Lung (tissue), 12 donors: ENCODE results near the gene CLRN1. TPM values are rescaled to one million over a fixed set of nuclear protein-coding genes. Genes with fewer than 3 reads are reported as not detected.

ENCODE experiments used
- ATAC-seq: fragments of 200-7000 bp; cut with Tn5 transposase; one replicate; pipeline ENCODE4 v1.9.1; 2020; ENCODE audit warnings: moderate number of reproducible peaks; ENCODE audit not compliant: insufficient read depth, low FRiP score
- DNase-seq, 3 donors: peaks; one replicate each; pipeline ENCODE4 v3.0.0-alpha.2; 2013 to 2017
- H3K27ac ChIP-seq, 2 donors: one replicate each; pipeline ENCODE4 v1.5.1; 2013; ENCODE audit warnings: mild to moderate bottlenecking in 2 of 2, moderate library complexity in 2 of 2, control low read depth in 1 of 2, inconsistent platforms in 1 of 2, low read depth in 1 of 2, low read length in 1 of 2
- H3K27me3 ChIP-seq, 3 donors: one replicate each; pipeline ENCODE4 v1.5.1; 2013; ENCODE audit warnings: low read length in 2 of 3; ENCODE audit not compliant: control insufficient read depth in 3 of 3, insufficient read depth in 3 of 3
- H3K36me3 ChIP-seq, 4 donors: one replicate each; pipeline ENCODE4 v1.5.1; 2013; ENCODE audit warnings: low read length in 4 of 4, mild to moderate bottlenecking in 1 of 4, moderate library complexity in 1 of 4; ENCODE audit not compliant: control insufficient read depth in 4 of 4, insufficient read depth in 4 of 4
- H3K4me1 ChIP-seq, 5 donors: one replicate each; pipeline ENCODE4 v1.5.1; 2013; ENCODE audit warnings: low read length in 5 of 5, mild to moderate bottlenecking in 2 of 5, moderate library complexity in 1 of 5; ENCODE audit not compliant: control insufficient read depth in 5 of 5, insufficient read depth in 5 of 5
- H3K4me3 ChIP-seq: one replicate; pipeline ENCODE4 v1.5.1; 2013; ENCODE audit warnings: mild to moderate bottlenecking, control low read depth, moderate library complexity
- H3K9ac ChIP-seq, 2 donors: one replicate each; pipeline ENCODE4 v1.5.1; 2013; ENCODE audit warnings: low read length in 2 of 2, control low read depth in 1 of 2; ENCODE audit not compliant: insufficient read depth in 1 of 2
- H3K9me3 ChIP-seq, 4 donors: one replicate each; pipeline ENCODE4 v1.5.1; 2013; ENCODE audit warnings: low read length in 3 of 4, mild to moderate bottlenecking in 1 of 4, moderate library complexity in 1 of 4; ENCODE audit not compliant: control insufficient read depth in 4 of 4, insufficient read depth in 3 of 4
- WGBS, 2 donors: extraction: QIAGEN DNeasy Blood & Tissue Kit; methylation state at CpG; one replicate each; pipeline ENCODE4 v1.1.7; 2013; 5-methylcytosine and 5-hydroxymethylcytosine counted together
- polyA plus RNA-seq, 2 donors: library from polyadenylated mRNA; stranded (reverse); fragments of 200-250 nt; gene quantifications; one replicate each; pipeline ENCODE4 v1.2.1, GENCODE V29; 2013
- total RNA-seq, 2 donors: library from RNA; depleted of rRNA in 1 of 2; stranded (reverse); fragments of >200 nt in 1 of 2; gene quantifications; one replicate each; pipeline ENCODE4 v1.2.1, GENCODE V29; 2014 to 2021
- TF ChIP-seq, protein P1 (sequence below): IDR thresholded peaks from 2 replicates; pipeline ENCODE4 v1.5.1; 2012; ENCODE audit warnings: mild to moderate bottlenecking; ENCODE audit errors: control extremely low read depth, extremely low read depth
- donor health status: control.
- donor health status: control.
- donor health status: Bipolar disorder and iron deficiency.
- donor health status: healthy.
- donor health status: DM: yes; HTN: yes; CAD: no.

CLRN1 gene
- total and polyA plus RNA-seq, 4 donors, result not detected

DNA sequence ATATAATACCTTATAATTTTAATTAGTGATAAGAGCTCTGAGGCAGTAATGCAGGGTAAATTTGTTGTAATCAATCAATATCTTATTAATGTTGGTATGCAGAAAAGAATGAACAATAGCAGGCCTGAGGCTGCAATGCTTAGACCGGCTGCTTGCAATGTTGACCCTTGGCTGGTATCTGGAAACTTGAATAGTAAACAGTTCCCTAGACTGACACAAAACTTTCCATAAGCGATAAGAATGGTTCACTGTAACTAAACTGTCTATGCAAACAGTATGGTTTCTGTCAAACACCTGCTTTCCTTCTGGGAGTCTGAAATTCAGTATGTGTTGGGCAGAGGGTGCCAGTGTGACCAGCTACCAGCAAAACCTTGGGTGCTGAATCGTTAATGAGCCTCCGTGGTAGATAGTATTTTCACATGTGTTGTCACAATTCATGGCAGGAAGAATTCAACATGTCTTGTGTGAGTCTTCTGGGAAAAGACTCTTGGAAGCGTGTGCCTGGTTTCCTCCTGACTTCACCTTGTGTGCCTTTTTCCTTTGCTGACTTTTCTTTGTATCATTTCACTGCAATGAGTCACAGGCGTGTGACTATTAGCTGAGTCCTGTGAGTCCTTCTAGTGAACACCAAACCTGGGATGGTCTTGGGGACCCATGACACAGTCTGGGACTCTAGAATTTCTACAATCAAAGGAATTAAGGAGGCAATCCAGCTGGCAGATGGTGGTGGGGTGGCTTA is 30.7 kb upstream of the CLRN1 start:
- WGBS, 2 donors, result 76% methylated on average over 6 of the region's 6 CpGs
- DNase-seq, result peak in 2 of 3 donors; percentile 40 to 61
- H3K36me3 ChIP-seq, result no peaks in the 10 kb centered on the region
- no peaks in the 10 kb centered on the region for H3K27me3 ChIP-seq
- H3K4me1 ChIP-seq, result peaks cover 0 to 11% (median 0%) of the 10 kb centered on the region in 5 donors
- H3K9me3 ChIP-seq, result no peaks in the 10 kb centered on the region
- no peak for ATAC-seq
- H3K4me3 ChIP-seq, result no peak overlapping the region
- H3K9ac ChIP-seq, result no peak overlapping the region
- H3K27ac ChIP-seq, result no peak overlapping the region
- TF ChIP-seq, protein P1, sequence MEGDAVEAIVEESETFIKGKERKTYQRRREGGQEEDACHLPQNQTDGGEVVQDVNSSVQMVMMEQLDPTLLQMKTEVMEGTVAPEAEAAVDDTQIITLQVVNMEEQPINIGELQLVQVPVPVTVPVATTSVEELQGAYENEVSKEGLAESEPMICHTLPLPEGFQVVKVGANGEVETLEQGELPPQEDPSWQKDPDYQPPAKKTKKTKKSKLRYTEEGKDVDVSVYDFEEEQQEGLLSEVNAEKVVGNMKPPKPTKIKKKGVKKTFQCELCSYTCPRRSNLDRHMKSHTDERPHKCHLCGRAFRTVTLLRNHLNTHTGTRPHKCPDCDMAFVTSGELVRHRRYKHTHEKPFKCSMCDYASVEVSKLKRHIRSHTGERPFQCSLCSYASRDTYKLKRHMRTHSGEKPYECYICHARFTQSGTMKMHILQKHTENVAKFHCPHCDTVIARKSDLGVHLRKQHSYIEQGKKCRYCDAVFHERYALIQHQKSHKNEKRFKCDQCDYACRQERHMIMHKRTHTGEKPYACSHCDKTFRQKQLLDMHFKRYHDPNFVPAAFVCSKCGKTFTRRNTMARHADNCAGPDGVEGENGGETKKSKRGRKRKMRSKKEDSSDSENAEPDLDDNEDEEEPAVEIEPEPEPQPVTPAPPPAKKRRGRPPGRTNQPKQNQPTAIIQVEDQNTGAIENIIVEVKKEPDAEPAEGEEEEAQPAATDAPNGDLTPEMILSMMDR, result no peak

DNA sequence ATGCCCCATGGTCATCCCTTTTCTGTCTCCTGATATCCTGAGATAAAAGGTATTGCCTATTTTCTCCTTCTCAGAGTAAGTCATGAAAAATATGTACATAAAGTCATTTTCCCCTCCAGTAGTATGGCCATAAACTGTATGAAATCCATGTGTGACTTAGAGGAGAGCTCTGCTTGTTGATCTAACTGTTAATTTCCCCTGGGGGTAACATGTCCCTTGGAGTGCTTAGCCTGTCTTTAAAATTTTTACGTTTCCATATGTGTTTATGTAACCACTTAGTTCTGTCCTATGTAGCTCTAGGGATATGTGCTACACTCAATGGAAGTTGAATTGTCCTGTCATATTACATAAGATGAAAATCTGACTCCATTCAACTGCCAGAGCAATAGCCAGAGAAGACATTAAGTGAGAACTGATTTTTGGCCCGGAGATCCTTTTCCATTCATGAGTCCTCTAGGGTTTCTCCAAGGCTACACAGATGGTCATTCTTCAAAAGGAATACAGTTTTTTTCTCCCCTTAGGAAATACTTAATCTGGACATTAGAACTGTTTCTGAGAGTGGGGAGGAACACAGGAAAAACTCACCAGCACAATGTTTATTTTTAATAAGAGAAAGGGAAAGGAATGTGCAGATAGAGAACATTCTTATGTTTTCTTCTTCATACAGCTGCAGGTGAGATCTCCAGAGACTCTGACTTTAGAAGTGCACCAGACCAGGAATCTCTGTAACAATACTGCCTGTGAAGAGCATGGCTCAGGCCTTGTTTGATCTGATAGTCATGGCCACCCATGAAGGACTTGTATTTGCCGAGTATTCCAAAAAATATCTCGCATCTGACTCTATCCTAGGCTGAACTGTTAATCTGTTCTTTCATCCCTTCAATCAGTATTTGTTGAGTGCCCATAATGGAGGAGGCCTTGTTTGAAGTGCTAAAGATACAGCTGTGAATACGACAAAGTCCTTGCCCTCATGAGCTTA is 29.8 kb upstream of the CLRN1 start:
- H3K9ac ChIP-seq, result no peak overlapping the region
- DNase-seq, result peak in 2 of 3 donors; percentile 48 to 76
- TF ChIP-seq, protein P1, result no peak
- 77 to 88% methylated on average over 5 of the region's 5 CpGs for WGBS, 2 donors
- H3K4me1 ChIP-seq, result peaks cover 0 to 11% (median 0%) of the 10 kb centered on the region in 5 donors
- H3K27ac ChIP-seq, result no peak overlapping the region
- no peaks in the 10 kb centered on the region for H3K27me3 ChIP-seq
- ATAC-seq, result no peak
- H3K36me3 ChIP-seq, result no peaks in the 10 kb centered on the region
- H3K9me3 ChIP-seq, result no peaks in the 10 kb centered on the region
- H3K4me3 ChIP-seq, result no peak overlapping the region

DNA sequence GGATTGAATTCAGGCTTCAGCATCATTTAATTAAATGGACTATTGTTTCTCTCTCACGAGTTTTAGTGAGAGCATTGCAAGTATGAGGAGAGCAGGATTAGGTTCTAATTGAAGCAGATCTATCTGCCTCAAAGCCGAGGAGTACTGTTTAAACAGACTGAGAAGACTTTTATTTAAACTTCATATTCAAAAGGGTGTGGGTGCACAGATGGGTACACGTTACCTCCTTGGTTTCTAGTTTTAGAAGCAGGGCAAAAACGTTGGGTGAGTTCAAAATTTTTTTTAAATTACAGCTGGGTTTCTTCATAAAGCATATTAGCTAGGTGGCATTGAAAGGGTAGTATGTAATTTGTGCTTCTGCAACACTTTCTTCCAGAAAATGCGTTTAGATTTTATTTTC is 26.5 kb upstream of the CLRN1 start:
- WGBS, 2 donors, result 66 to 85% methylated on average over 5 of the region's 5 CpGs

More for the DNA sequence above, 26.5 kb upstream of the CLRN1 start:
- TF ChIP-seq, protein P1, result no peak
- H3K4me1 ChIP-seq, result peaks cover 0 to 11% (median 0%) of the 10 kb centered on the region in 5 donors
- H3K4me3 ChIP-seq, result no peak overlapping the region
- no peak overlapping the region for H3K27ac ChIP-seq
- no peaks in the 10 kb centered on the region for H3K9me3 ChIP-seq
- no peak for DNase-seq
- H3K36me3 ChIP-seq, result no peaks in the 10 kb centered on the region
- ATAC-seq, result no peak
- H3K9ac ChIP-seq, result no peak overlapping the region
- H3K27me3 ChIP-seq, result no peaks in the 10 kb centered on the region
